ENCODE results near the gene HTRA2.

The HTRA2 gene

GRCh38 chr2:74515981-74516633, 13.6 kb upstream of the HTRA2 start:
- peak; percentile 89 for DNase-seq (ENCODE audit: low spot score)

- no peak for DNase-seq (ENCODE audit: low spot score)
Measured at GRCh38 chr2:74516650-74517049, 13.1 kb upstream of the HTRA2 start.

DNA sequence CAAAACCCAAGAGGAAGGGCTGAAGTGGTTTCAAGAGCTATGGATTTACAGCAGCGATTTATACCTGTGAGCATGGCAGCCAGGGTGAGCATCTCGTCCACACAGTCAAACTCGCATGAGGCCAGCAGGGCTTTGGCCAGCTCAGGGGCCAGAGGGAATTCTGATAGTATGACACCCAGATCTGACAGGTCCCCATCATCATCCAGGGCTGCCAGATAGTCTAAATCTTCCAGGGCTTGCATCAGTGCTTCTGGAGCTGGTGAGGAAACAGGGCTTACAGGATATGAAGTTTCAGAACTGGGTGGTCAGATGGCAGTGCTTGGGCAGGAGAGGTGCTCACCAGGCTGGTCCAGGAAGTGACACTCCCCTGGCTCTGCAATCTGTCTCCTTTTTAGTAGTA, 7.2 kb upstream of the HTRA2 start:
- no peak for DNase-seq (ENCODE audit: low spot score)

DNA sequence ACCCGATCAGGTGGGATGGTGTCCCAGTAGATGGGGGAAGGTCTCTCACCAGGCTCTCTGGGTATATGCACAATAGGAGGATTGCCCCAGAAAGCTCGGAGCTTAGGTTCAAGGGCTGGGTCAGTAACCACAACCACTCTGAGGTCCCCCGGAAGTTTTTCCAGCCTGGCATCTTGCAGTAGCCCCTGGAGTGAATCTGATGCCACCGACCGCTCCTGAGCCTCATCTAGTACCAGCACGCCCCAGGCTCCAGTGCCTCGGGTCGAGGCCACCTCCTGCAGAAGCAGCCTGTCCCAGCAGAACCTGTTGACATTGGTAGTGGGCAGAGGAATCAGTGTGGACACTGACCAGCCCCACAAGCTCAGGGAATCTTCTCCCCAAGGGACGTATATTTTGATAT, 5.7 kb upstream of the HTRA2 start:
- DNase-seq (ENCODE audit: low spot score): no peak

DNA sequence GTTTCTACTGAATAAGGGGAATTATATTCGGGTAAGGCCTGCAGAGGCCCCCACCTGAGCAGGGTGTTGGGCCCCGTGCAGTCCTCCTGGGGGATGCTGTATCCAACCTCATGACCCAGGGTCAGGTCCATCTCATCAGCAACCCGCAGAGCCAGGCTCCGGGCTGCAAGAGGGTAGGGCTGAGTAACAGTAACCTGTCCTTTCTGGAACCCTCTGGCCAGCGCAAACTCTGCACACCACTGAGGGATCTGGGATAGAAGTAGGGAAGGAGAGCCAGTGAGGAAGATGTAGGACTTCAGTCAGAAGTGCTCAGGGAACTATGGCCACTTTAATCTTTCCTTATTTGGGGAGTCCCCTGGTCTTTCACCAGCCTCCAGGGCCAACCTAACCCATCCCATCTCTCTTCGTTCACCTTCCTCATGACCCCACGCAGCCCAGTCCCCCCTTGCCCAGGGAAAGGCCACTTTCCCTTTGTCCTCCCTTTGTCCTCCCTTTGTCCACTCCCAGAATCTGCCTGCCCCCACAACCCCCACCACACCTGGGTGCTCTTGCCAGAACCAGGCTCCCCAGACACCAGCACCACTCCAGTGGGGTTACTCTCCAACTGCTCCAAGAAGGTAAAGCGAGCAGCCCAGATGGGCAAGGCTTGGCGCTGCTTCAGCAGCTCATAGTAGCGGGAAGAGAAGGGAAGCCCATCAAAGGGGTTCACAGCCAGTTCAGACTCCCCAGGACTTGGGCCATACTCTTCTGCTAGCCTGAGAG, 4.6 kb upstream of the HTRA2 start:
- no peak for DNase-seq (ENCODE audit: low spot score)

DNA sequence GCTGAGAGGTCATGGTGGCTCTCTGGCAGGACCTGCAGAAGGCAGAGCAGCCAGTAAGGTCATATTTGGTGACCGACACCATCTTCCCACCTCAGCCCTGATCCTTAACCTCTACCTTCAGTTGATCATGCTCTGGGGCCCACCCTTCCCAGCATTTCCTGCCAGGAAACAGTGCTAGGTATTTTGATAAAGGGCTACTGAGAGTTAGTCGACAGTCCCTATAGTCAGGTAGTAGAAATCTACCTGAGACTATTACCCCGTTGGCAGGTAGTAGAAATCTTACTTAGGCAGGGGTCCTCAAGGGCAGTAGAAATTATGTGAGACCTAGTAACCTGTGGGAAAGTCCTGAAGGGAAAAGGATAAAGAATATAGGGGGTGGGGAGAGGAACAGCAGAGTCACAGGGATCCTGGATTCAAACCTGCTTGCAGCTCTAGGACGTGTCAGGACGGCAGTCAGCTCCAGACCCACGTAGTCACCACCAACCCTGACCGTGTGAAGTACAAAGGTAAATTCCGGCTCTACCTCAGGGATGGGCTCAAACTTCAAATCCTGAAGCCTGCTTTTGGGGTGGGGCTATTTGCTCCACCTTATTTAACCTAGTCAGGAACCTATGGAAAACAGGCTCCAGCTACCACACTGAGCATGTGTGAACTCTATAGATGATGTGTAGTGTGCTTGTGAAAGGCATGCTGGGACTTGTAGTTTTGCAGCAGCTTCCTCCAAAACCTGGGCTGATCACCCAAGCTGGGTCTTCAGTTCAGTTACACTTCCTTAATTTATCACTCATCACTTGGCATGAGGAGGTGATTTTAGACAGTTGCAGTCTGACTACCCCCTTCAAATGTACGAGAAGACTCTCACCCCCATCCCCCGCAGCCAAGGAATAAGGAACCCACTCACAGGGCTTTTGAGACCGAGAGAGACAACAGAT, 3.8 kb upstream of the HTRA2 start, which contains the start of gene DQX1:
Gene DQX1, minus strand, starts transcription at position 515 of the 932 bp plus-strand sequence. Its CDS starts 502 bp downstream, at position 13.
- peak; percentile 31 for DNase-seq (ENCODE audit: low spot score)

- no peak for DNase-seq (ENCODE audit: low spot score)
Measured at GRCh38 chr2:74526649-74527230, 3.0 kb upstream of the HTRA2 start.

DNA sequence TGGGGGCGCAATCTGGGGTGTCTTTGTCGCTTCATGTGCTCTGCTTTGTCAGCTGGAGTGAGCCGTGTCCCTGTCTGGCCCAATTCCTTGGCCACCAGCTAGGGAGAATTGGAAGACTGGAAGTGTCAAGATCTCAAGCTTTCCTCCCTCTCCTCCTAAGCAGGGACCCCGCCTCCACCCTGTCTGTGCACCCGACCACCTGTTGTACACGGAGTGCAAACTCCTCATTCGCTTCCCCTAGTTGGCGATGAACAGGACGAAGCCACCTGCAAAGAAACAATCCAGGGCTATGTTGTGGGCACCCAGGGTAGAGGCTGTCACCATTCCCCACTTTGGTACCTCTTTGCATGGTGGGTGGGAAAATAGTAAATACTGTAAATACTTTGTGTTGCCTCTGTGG, 2.0 kb upstream of the HTRA2 start:
- no peak for DNase-seq (ENCODE audit: low spot score)

- DNase-seq (ENCODE audit: low spot score): no peak
Measured at GRCh38 chr2:74528600-74529356, 955 bp upstream of the HTRA2 start.

DNA sequence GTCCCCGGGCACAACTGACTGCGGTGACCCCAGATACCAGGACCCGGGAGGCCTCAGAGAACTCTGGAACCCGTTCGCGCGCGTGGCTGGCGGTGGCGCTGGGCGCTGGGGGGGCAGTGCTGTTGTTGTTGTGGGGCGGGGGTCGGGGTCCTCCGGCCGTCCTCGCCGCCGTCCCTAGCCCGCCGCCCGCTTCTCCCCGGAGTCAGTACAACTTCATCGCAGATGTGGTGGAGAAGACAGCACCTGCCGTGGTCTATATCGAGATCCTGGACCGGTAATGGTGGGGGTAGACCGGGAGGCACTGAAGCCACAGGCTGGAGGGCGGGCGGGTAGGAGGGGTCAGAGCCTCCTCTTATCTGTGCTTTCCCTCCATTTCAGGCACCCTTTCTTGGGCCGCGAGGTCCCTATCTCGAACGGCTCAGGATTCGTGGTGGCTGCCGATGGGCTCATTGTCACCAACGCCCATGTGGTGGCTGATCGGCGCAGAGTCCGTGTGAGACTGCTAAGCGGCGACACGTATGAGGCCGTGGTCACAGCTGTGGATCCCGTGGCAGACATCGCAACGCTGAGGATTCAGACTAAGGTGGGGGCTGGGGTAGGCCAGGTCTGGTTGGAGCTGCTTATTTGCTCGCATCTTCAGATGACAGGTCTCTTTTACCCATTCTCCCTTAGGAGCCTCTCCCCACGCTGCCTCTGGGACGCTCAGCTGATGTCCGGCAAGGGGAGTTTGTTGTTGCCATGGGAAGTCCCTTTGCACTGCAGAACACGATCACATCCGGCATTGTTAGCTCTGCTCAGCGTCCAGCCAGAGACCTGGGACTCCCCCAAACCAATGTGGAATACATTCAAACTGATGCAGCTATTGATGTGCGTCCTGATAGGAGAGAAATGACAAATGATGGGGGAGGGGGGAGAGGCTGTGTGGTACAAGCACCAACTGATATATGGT, 780 bp downstream of the HTRA2 start:
- peak; percentile 57 for DNase-seq (ENCODE audit: low spot score)

GRCh38 chr2:74531666-74532065, 1.9 kb downstream of the HTRA2 start:
- no peak for DNase-seq (ENCODE audit: low spot score)

GRCh38 chr2:74532222-74532621, 2.5 kb downstream of the HTRA2 start:
- DNase-seq (ENCODE audit: low spot score): no peak

GRCh38 chr2:74533464-74533863, 3.7 kb downstream of the HTRA2 start:
- DNase-seq (ENCODE audit: low spot score): no peak

GRCh38 chr2:74534411-74534810, 4.7 kb downstream of the HTRA2 start:
- DNase-seq (ENCODE audit: low spot score): no peak

DNA sequence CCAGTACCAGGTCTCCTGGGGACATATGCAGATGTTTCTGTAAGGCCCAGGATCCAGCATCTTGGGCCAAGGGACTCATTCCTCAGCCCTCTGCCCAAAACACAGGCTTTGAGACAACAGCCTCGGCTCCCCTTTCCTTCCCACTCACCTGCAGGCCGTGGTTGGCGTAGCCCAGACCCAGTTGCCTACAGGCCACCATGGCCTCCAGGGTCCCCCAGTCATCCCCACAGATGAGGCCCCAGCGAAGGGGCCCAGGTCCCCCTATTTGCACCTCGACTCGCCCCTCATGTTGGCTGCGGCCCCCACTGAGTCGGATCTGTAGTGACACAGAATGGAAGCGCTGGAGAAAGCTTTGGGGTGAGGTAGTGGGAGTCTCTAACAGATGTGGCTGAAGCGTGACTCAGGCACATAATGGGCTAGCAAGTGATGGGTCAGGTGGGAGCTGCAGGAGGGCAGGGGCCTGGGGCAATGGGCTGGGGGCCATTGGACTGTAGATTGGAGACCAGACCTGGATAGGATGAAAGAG, 5.8 kb downstream of the HTRA2 start:
- no peak for DNase-seq (ENCODE audit: low spot score)

- DNase-seq (ENCODE audit: low spot score): no peak
Measured at GRCh38 chr2:74536166-74536950, 6.6 kb downstream of the HTRA2 start.

GRCh38 chr2:74537140-74537539, 7.4 kb downstream of the HTRA2 start:
- no peak for DNase-seq (ENCODE audit: low spot score)

DNA sequence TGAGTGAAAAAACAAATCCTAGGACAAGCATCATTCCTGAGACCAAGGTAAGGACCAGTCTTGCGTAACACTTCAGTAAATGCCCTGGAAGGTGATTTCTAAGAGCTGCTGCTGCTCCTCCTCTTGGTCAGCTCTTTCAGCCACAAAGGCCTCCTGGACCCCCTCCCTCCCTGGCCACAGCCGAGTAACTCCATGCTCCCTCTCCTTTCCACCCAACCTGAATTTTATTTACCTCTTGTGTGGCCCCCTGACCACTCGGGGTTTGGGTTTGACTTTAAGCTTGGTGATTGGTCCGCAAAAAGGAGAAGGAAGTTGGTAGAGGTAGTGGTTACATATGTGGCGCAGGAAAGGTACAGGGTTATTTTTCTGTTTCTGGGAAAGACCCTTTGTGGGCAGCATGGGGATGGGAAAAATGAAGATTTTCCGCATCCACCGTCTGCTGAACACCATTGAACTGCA, 9.2 kb downstream of the HTRA2 start:
- no peak for DNase-seq (ENCODE audit: low spot score)

DNA sequence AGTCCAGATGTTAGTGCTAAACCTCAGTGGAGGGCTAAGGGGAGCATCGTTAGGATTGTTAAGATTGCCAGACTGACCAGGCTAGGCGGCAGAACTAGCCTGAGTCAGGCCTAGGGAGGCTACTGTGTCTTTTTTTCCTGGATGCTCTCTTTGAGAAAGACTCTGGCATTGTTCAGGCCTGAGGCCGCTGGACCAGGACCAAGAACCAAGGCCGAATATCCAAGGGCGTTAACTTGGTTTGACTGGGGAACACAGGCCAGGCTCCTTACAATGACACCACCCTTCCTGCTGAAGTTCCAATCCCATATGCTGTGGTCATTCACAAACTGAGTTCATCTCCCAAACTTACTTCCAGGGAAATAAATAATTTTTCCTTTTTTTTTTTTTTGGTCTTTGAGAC, 10.6 kb downstream of the HTRA2 start:
- DNase-seq (ENCODE audit: low spot score): peak; percentile 88

Data from AG08395 (cell line).